Spleen (tissue), 7 donors: ENCODE data around the gene PCK2.

Source experiments
- POLR2A ChIP-seq, 3 donors: fragments of 450-650 bp; IDR thresholded peaks; one replicate each; pipeline ENCODE4 v1.5.1; 2017; ENCODE audit warnings: antibody characterized with exemption in 3 of 3, mild to moderate bottlenecking in 1 of 3
- POLR2AphosphoS5 ChIP-seq, 3 donors: sonication (generic); formaldehyde crosslinking; IDR thresholded peaks; one replicate each; pipeline ENCODE4 v1.5.1; 2017; ENCODE audit warnings: antibody characterized with exemption in 3 of 3
- TF ChIP-seq, protein P1 (sequence below), 11 experiments: fragments of 200-600 bp in 7 of 11; fragments of 450-650 bp in 4 of 11; sonication (generic) in 4 of 11; IDR thresholded peaks in 8 of 11; conservative IDR thresholded peaks in 3 of 11; 1 replicate in 7 of 11; 2 replicates in 4 of 11; pipeline versions ENCODE4 v1.4.0 to v1.8.0; 2016 to 2021; ENCODE audit warnings: antibody characterized with exemption in 11 of 11, inconsistent platforms in 4 of 11, mild to moderate bottlenecking in 1 of 11
- donor health status: DM: no; HTN: no; CAD: no; lungs with moderate emphysema.
- donor health status: DM: no; HTN: no; CAD: no.
- donor health status: DM: no; HTN: no; CAD: no.

DNA sequence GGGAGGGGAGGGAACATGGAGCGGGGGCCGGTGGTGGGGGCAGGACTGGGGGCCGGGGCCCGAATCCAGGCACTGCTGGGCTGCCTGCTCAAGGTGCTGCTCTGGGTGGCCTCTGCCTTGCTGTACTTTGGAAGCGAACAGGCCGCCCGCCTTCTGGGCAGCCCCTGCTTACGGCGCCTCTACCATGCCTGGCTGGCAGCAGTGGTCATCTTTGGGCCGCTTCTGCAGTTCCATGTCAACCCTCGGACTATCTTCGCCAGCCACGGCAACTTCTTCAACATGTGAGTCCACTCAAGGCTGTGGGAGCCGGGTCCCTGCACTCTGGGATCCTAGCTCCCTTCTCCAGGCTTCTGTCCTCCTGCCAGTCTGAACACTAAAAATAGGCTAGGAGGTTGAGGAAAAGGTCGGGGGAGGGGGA, 37.4 kb downstream of the PCK2 start:
- TF ChIP-seq, protein P1, sequence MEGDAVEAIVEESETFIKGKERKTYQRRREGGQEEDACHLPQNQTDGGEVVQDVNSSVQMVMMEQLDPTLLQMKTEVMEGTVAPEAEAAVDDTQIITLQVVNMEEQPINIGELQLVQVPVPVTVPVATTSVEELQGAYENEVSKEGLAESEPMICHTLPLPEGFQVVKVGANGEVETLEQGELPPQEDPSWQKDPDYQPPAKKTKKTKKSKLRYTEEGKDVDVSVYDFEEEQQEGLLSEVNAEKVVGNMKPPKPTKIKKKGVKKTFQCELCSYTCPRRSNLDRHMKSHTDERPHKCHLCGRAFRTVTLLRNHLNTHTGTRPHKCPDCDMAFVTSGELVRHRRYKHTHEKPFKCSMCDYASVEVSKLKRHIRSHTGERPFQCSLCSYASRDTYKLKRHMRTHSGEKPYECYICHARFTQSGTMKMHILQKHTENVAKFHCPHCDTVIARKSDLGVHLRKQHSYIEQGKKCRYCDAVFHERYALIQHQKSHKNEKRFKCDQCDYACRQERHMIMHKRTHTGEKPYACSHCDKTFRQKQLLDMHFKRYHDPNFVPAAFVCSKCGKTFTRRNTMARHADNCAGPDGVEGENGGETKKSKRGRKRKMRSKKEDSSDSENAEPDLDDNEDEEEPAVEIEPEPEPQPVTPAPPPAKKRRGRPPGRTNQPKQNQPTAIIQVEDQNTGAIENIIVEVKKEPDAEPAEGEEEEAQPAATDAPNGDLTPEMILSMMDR (IDR thresholded peaks at IDR 0.05 in 8 of 11, conservative IDR thresholded peaks at IDR 0.05 in 3 of 11), result no peak
- TF ChIP-seq POLR2A (IDR thresholded peaks at IDR 0.05), result no peak
- no peak for TF ChIP-seq POLR2AphosphoS5 (IDR thresholded peaks at IDR 0.05)
